Pancreas (tissue), 10 donors: Measurements from ENCODE around the gene PHACTR2. TPM values are rescaled to one million over a fixed set of nuclear protein-coding genes. Genes with fewer than 3 reads are reported as not detected.
"Not testable (repeated sequence)": the region's sequence is repeated elsewhere in the genome, so short reads cannot be mapped to it uniquely, and the experiment has no call there.

ENCODE experiments used
- ATAC-seq, 4 donors: fragments of 200-7000 bp; cut with Tn5 transposase; one replicate each; pipeline versions ENCODE4 v1.8.0 to v1.9.1; 2020; ENCODE audit warnings: mild to moderate bottlenecking in 4 of 4, moderate library complexity in 4 of 4
- DNase-seq, 6 donors: peaks; one replicate each; pipeline ENCODE4 v3.0.0-alpha.2; 2020
- FAIRE-seq: peaks from 2 replicates; lab custom pipeline; 2012; peaks lifted over from hg19 to GRCh38; lab: Jason Lieb, UNC
- H3K27ac ChIP-seq, 4 donors: fragments of 200-600 bp; sonication (generic); 1 replicate in 3 of 4; 2 replicates in 1 of 4; pipeline versions ENCODE4 v1.5.0 to v1.8.0; 2020
- H3K27me3 ChIP-seq, 4 donors: fragments of 200-600 bp; one replicate each; pipeline ENCODE4 v1.8.0; 2021
- H3K36me3 ChIP-seq, 3 donors: fragments of 200-600 bp; sonication (generic) in 1 of 3; one replicate each; pipeline versions ENCODE4 v1.5.0 to v1.8.0; 2020 to 2021
- H3K4me1 ChIP-seq, 3 donors: fragments of 200-600 bp; one replicate each; pipeline ENCODE4 v1.8.0; 2021
- H3K4me3 ChIP-seq, 4 donors: fragments of 200-600 bp; sonication (generic) in 2 of 4; one replicate each; pipeline versions ENCODE4 v1.5.0 to v1.8.0; 2020 to 2021
- H3K9me3 ChIP-seq, 4 donors: fragments of 200-600 bp; one replicate each; pipeline ENCODE4 v1.8.0; 2021
- WGBS, 2 donors: extraction: QIAGEN DNeasy Blood & Tissue Kit; methylation state at CpG; one replicate each; pipeline ENCODE4 v1.1.7; 2013; 5-methylcytosine and 5-hydroxymethylcytosine counted together
- intact Hi-C, 3 donors: fragments of 100-400 bp; cut with DNase I; formaldehyde crosslinking; loops; one replicate each; pipeline versions ENCODE4 v1.11.1 to v1.14.2; 2022
- polyA plus RNA-seq, 2 donors: library from polyadenylated mRNA; stranded (reverse); fragments of 200-250 nt; gene quantifications; one replicate each; pipeline ENCODE4 v1.2.3, GENCODE V29; 2013
- total RNA-seq, 6 donors: library from RNA; stranded (reverse); fragmentation: NEBNext Ultra II Directional in 4 of 6; extraction: Animal tissue kit (Norgen Biotek cat#: 25700) in 4 of 6; gene quantifications; one replicate each; pipeline versions ENCODE4 v1.2.1 to v1.2.4, GENCODE V29; 2021 to 2023
- TF ChIP-seq, protein P1 (sequence below), 4 donors: fragments of 200-600 bp; sonication (generic) in 3 of 4; IDR thresholded peaks; one replicate each; pipeline versions ENCODE4 v1.5.0 to v1.8.0; 2021; ENCODE audit warnings: antibody characterized with exemption in 4 of 4
- donor health status: healthy with polysubstance abuse.
- donor health status: DM: no; HTN: no; CAD: no; lungs with moderate emphysema.
- donor health status: DM: no; HTN: no; CAD: no.
- donor health status: control.
- donor health status: control.
- donor health status: Bipolar disorder and iron deficiency.
- donor health status: DM: yes; HTN: yes; CAD: no.
- donor health status: DM: no; HTN: no; CAD: no.
- donor health status: DM: no; HTN: no; CAD: no.
- donor health status: DM: yes; HTN: yes; CAD: no.

The PHACTR2 gene
- 10 to 100 TPM in 2 of 6 donors, 1 to 10 TPM in 4; 5.9 to 19.0 (median 8.9) TPM for total RNA-seq
- 1 to 10 TPM; 2.7 to 3.1 TPM for polyA plus RNA-seq

DNA sequence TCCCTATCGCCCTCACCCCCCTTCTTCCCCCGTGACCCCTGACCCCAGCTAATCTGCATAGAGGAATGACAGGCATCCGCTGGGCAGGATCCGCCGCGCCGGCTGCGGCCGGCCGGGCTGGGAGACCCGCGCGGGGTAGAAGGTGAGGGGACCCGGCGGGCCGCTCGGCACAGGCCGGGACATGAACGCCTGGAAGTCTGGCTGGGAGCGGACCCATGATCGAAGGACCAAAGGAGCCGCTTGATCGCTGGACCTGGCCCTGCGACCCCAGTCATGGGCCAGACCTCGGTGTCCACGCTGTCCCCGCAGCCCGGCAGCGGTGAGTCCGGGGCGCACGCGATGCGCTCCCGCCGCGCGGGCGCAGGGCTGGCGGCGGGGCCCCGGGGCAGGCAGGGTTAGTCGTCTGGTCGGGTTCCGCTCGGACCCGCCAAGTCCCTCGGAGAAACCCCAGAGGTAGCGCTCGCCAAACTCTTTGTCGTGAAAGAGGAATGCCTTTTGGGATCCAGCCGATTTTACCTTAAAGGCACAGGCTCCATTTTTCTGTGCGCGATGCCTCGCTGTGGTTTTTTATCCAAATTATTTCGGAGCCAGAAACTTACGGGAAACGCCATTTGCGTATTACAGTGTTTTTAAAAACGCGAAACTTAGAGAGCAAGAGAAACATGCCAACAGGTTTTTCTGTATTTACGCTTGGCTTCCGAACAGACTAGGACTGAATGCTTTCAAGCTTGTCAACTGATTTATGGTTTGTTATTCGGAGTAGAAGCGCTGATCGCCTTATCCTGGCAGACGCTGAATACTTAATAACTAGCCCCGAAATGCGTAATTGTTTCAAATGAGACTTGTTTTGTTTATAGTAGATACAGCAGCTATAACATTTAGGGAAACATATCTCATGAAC is at the start of gene PHACTR2:
Gene PHACTR2, plus strand, starts transcription at position 75 of the 901 bp plus-strand sequence. Its CDS starts 199 bp downstream, at position 274.
- TF ChIP-seq, protein P1, sequence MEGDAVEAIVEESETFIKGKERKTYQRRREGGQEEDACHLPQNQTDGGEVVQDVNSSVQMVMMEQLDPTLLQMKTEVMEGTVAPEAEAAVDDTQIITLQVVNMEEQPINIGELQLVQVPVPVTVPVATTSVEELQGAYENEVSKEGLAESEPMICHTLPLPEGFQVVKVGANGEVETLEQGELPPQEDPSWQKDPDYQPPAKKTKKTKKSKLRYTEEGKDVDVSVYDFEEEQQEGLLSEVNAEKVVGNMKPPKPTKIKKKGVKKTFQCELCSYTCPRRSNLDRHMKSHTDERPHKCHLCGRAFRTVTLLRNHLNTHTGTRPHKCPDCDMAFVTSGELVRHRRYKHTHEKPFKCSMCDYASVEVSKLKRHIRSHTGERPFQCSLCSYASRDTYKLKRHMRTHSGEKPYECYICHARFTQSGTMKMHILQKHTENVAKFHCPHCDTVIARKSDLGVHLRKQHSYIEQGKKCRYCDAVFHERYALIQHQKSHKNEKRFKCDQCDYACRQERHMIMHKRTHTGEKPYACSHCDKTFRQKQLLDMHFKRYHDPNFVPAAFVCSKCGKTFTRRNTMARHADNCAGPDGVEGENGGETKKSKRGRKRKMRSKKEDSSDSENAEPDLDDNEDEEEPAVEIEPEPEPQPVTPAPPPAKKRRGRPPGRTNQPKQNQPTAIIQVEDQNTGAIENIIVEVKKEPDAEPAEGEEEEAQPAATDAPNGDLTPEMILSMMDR (IDR thresholded peaks at IDR 0.05), result no peak
- Histone ChIP-seq H3K36me3 (no peaks in the 10 kb centered on the region), H3K27ac (peak within 1 kb of the TSS; percentile 53 to 91 (median 78)), H3K4me3 (peak within 1 kb of the TSS; percentile 57 to 76 (median 62)), H3K9me3 (no peaks in the 10 kb centered on the region), H3K27me3 (no peaks in the 10 kb centered on the region), H3K4me1 (peaks cover 0 to 17% (median 3%) of the 10 kb centered on the region in 3 donors)
- peak; percentile 51 to 85 (median 73) for DNase-seq
- peak; percentile 34 for FAIRE-seq
- intact Hi-C loops, result no loop called here
- WGBS, 2 donors, result 0% methylated on average over 66 to 69 of the region's 69 CpGs
- peak; percentile 89 to 94 (median 91) for ATAC-seq

DNA sequence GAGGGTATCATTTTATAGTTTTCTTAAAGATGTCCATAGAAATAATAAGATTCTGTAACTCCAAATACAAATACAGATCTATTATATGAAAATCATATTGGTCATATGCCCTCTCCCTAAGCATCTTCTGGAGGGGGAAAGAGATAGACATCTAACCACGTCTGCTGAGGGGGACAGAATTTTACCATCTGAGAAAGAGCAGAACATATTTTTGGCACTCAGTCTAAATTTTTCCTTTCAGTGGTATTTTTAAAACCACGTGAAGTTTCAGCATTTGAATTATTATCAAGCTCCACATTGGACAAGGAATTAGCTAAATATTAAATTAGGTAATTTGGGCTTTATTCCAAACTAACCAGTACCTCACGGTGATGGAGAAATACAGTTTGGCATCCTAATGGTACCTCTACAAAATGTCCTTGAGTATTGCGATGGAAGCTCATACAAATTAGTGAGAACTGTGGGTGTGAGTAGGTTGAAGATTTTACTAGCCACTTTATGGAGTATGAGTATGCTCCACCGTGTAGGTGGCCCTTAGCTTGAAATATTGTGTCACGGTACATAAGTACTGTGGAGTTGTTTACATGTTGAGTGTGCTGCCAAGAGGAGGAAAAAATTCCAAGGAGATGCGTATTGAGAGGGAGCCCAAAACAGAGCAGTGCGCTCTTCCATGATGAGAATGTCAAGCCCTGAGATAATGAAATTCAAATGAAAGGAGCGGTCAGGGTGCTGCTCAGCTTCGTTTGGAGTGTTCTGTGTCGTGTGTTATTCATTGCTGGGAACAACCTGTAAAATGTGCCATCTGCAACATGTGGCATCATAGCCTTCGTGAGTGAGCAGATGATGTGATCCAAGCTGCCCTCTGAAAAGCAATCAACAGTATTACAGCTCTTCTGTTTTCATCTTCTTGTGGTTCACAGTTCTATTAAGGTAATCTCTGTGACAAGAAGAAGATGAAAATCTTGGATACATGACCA is 48.4 kb upstream of the PHACTR2 start:
- WGBS, 2 donors, result 75 to 79% methylated on average over 12 of the region's 12 CpGs
- Histone ChIP-seq H3K27ac (no peak overlapping the region), H3K9me3 (no peaks in the 10 kb centered on the region), H3K4me3 (no peak overlapping the region), H3K27me3 (no peaks in the 10 kb centered on the region), H3K4me1 (no peaks in the 10 kb centered on the region), H3K36me3 (no peaks in the 10 kb centered on the region)
- TF ChIP-seq, protein P1 (IDR thresholded peaks at IDR 0.05), result no peak
- ATAC-seq, result peak in 1 of 4 donors; percentile 46
- no peak for DNase-seq
- intact Hi-C loops, result no loop called here
- no peak for FAIRE-seq

DNA sequence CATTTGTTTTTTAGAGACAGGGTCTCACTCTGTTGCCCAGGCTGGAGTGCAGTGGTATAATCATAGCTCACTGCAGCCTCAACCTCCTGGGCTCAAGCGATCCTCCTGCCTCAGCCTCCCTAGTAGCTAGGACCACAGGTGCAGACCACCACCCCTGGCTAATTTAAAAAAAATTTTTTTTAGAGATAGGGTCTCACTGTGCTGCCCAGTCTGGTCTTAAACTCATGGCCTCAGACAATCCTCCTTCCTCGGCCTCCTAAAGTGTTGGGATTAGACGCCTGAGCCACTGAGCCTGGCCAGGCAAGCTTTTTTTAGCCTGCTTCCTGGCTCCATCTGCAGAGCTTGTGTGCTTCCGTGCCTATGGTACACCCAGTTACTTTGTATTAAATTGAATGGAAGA is 46.6 kb upstream of the PHACTR2 start:
- FAIRE-seq, ATAC-seq, H3K27ac ChIP-seq, H3K27me3 ChIP-seq, H3K4me1 ChIP-seq, DNase-seq, H3K9me3 ChIP-seq, H3K36me3 ChIP-seq, H3K4me3 ChIP-seq, intact Hi-C loops: not testable (repeated sequence)
- 93 to 98% methylated on average over 4 of the region's 4 CpGs for WGBS, 2 donors

DNA sequence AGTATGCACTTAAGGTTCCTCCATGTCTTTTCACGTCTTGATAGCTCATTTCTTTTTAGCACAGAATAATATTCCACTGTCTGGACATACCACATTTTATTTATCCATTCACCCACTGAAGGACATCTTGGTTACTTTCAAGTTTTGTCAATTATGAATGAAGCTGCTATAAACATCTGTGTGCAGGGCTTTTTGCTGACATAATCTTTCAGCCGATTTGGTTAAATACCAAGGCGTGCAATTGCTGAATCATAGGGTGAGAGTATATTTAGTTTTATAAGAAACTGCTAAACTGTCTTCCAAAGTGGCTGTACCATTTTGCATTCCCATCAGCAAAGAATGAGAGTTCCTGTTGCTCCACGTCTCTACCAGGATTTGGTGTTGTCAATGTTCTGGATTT is 44.9 kb upstream of the PHACTR2 start:
- DNase-seq (no peak), FAIRE-seq (no peak), ATAC-seq (no peak)
- Histone ChIP-seq H3K36me3 (no peaks in the 10 kb centered on the region), H3K4me1 (no peaks in the 10 kb centered on the region), H3K9me3 (no peaks in the 10 kb centered on the region), H3K27ac (no peak overlapping the region), H3K27me3 (no peaks in the 10 kb centered on the region), H3K4me3 (no peak overlapping the region)
- intact Hi-C loops, result no loop called here
- WGBS, 2 donors, result 77 to 83% methylated on average over 4 of the region's 4 CpGs
- TF ChIP-seq, protein P1 (IDR thresholded peaks at IDR 0.05), result no peak

DNA sequence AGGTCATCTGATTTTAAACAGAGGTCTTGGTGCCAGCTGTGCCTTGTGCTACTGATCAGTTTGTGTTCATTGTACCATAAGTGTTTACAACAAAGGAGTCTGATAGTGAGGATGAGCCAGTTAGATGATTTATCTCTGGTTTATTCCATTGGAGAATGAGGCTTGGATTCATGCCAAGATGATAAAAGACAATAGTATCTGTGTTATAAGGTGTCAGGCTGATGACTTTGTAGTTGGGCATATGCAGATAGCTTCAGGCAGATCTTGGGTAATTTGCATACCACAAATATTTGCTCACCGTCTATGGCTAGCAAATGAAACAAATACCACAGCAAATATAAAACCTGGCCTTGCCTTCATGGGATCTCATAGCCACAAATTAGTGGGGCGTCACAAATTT is 43.3 kb upstream of the PHACTR2 start:
- no peaks in the 10 kb centered on the region for H3K36me3 ChIP-seq
- ATAC-seq (no peak), FAIRE-seq (no peak), DNase-seq (no peak)
- intact Hi-C loops, result no loop called here
- no peaks in the 10 kb centered on the region for H3K4me1 ChIP-seq
- no peak overlapping the region for H3K4me3 ChIP-seq
- no peak overlapping the region for H3K27ac ChIP-seq
- H3K9me3 ChIP-seq, result no peaks in the 10 kb centered on the region
- 60 to 62% methylated on average over 2 of the region's 2 CpGs for WGBS, 2 donors
- H3K27me3 ChIP-seq, result no peaks in the 10 kb centered on the region
- TF ChIP-seq, protein P1 (IDR thresholded peaks at IDR 0.05), result no peak
